Daoy (cell line): Measurements from ENCODE around the gene RNU6-8. TPM values are rescaled to one million over a fixed set of nuclear protein-coding genes. Genes with fewer than 3 reads are reported as not detected.

Experiments
- total RNA-seq: library from RNA; depleted of rRNA; stranded (reverse); fragments of >200 nt; shearing (Covaris generic); gene quantifications from 2 replicates; pipeline ENCODE4 v1.2.3, GENCODE V29; 2014; rRNA removed

Gene RNU6-8
- total RNA-seq, 1 experiment from 2014 or later: not detected

Other genes with a start within 250 kb of the RNU6-8 start
- gene ARHGAP5, start 126.0 kb downstream of the RNU6-8 start, total RNA-seq: 56.0 and 64.9 TPM in 2 replicates
- not detected in 2 replicates for gene RNU6-7, start 1.2 kb downstream of the RNU6-8 start, total RNA-seq
- gene AKAP6, start 126.0 kb upstream of the RNU6-8 start, total RNA-seq: 0.48 and 2.1 TPM in 2 replicates